Thyroid gland (tissue), 4 donors: ENCODE measurements around the gene NUP188.

Experiments
- CTCF ChIP-seq, 6 experiments: fragments of 200-600 bp in 3 of 6; fragments of 450-650 bp in 3 of 6; sonication (generic) in 3 of 6; IDR thresholded peaks; one replicate each; pipeline ENCODE4 v1.5.1; 2016 to 2019; ENCODE audit warnings: antibody characterized with exemption in 6 of 6, mild to moderate bottlenecking in 2 of 6, inconsistent platforms in 1 of 6, moderate library complexity in 1 of 6
- POLR2A ChIP-seq, 2 donors: fragments of 450-650 bp; IDR thresholded peaks; one replicate each; pipeline ENCODE4 v1.6.1; 2017; ENCODE audit warnings: antibody characterized with exemption in 2 of 2, mild to moderate bottlenecking in 2 of 2, moderate library complexity in 1 of 2

DNA sequence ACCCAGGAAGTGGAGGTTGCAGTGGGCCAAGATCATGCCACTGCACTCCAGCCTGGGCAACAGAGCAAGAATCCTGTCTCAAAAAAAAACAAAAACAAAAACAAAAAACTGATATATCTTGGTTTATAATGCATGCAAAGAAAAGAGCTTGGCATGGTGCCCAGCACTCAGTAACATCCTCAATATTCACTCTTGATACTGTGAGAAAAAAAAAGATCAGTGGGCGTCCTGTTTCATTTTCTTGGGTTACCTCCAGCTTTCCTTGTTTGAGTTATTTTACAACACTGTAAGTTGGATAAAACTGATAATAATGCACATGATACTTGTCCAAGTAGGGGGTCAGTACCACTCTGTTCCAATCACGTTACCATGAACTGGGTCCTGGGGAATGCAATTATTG, 18.9 kb upstream of the NUP188 start:
- TF ChIP-seq CTCF (IDR thresholded peaks at IDR 0.05) (no peak), POLR2A (IDR thresholded peaks at IDR 0.05) (no peak)
